ENCODE results near the gene PRR14. TPM values are rescaled to one million over a fixed set of nuclear protein-coding genes. Genes with fewer than 3 reads are reported as not detected.

Gene PRR14
- total RNA-seq, 1 donor from 2014 or later: 79.6 TPM

GRCh38 chr16:30667361-30667905 lies 16.7 kb downstream of the PRR14 start:
- H3K27ac Mint-ChIP-seq (ENCODE audit: unreplicated experiment): no peak overlapping the region
- H3K9me3 Mint-ChIP-seq (ENCODE audit: unreplicated experiment): peaks cover 2% of the 10 kb centered on the region
- TF ChIP-seq, protein P1, sequence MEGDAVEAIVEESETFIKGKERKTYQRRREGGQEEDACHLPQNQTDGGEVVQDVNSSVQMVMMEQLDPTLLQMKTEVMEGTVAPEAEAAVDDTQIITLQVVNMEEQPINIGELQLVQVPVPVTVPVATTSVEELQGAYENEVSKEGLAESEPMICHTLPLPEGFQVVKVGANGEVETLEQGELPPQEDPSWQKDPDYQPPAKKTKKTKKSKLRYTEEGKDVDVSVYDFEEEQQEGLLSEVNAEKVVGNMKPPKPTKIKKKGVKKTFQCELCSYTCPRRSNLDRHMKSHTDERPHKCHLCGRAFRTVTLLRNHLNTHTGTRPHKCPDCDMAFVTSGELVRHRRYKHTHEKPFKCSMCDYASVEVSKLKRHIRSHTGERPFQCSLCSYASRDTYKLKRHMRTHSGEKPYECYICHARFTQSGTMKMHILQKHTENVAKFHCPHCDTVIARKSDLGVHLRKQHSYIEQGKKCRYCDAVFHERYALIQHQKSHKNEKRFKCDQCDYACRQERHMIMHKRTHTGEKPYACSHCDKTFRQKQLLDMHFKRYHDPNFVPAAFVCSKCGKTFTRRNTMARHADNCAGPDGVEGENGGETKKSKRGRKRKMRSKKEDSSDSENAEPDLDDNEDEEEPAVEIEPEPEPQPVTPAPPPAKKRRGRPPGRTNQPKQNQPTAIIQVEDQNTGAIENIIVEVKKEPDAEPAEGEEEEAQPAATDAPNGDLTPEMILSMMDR (IDR thresholded peaks at IDR 0.05; ENCODE audit: partially characterized antibody, unreplicated experiment): no peak
- H3K36me3 Mint-ChIP-seq (ENCODE audit: unreplicated experiment): peaks cover 13% of the 10 kb centered on the region
- peaks cover 5% of the 10 kb centered on the region for H3K4me1 Mint-ChIP-seq (ENCODE audit: low read depth, unreplicated experiment)
- peaks cover 7% of the 10 kb centered on the region for H3K27me3 Mint-ChIP-seq (ENCODE audit: unreplicated experiment)
- no peak for DNase-seq
- H3K4me3 Mint-ChIP-seq (ENCODE audit: unreplicated experiment): no peak overlapping the region

DNA sequence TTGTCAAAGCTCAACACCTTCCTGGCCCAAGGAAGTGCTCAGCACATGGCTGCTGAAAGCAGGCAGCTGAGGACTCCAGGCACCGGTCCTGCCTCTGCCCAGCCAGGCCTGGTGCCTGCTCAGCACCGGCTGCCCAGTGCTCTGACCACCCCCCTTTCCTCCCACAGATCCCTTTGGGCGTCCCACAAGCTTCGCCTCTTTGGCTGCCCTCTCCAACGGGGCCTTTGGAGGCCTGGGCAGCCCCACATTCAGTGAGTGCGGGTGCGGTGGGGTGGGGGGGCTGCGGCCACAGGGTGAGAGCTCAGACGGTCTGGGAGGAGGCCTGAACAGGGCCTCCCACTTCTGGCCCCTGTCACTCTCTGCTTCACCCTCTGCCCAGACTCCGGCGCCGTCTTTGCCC lies 17.6 kb downstream of the PRR14 start:
- TF ChIP-seq, protein P1 (IDR thresholded peaks at IDR 0.05; ENCODE audit: partially characterized antibody, unreplicated experiment): no peak
- H3K36me3 Mint-ChIP-seq (ENCODE audit: unreplicated experiment): peaks cover 8% of the 10 kb centered on the region
- H3K27me3 Mint-ChIP-seq (ENCODE audit: unreplicated experiment): peaks cover 7% of the 10 kb centered on the region
- peaks cover under 1% of the 10 kb centered on the region for H3K4me1 Mint-ChIP-seq (ENCODE audit: low read depth, unreplicated experiment)
- H3K4me3 Mint-ChIP-seq (ENCODE audit: unreplicated experiment): no peak overlapping the region
- DNase-seq: no peak
- no peak overlapping the region for H3K27ac Mint-ChIP-seq (ENCODE audit: unreplicated experiment)
- no peaks in the 10 kb centered on the region for H3K9me3 Mint-ChIP-seq (ENCODE audit: unreplicated experiment)

GRCh38 chr16:30669026-30669902 lies 18.5 kb downstream of the PRR14 start:
- H3K27ac Mint-ChIP-seq (ENCODE audit: unreplicated experiment): no peak overlapping the region
- no peak for DNase-seq
- peaks cover 6% of the 10 kb centered on the region for H3K36me3 Mint-ChIP-seq (ENCODE audit: unreplicated experiment)
- H3K27me3 Mint-ChIP-seq (ENCODE audit: unreplicated experiment): peaks cover 12% of the 10 kb centered on the region
- TF ChIP-seq, protein P1 (IDR thresholded peaks at IDR 0.05; ENCODE audit: partially characterized antibody, unreplicated experiment): no peak
- no peaks in the 10 kb centered on the region for H3K9me3 Mint-ChIP-seq (ENCODE audit: unreplicated experiment)
- H3K4me1 Mint-ChIP-seq (ENCODE audit: low read depth, unreplicated experiment): no peaks in the 10 kb centered on the region
- no peak overlapping the region for H3K4me3 Mint-ChIP-seq (ENCODE audit: unreplicated experiment)

- Mint-ChIP-seq H3K9me3 (ENCODE audit: unreplicated experiment) (no peaks in the 10 kb centered on the region), H3K27me3 (ENCODE audit: unreplicated experiment) (peaks cover 13% of the 10 kb centered on the region), H3K27ac (ENCODE audit: unreplicated experiment) (no peak overlapping the region), H3K4me1 (ENCODE audit: low read depth, unreplicated experiment) (no peaks in the 10 kb centered on the region), H3K4me3 (ENCODE audit: unreplicated experiment) (no peak overlapping the region), H3K36me3 (ENCODE audit: unreplicated experiment) (peaks cover 6% of the 10 kb centered on the region)
- TF ChIP-seq, protein P1 (IDR thresholded peaks at IDR 0.05; ENCODE audit: partially characterized antibody, unreplicated experiment): no peak
- DNase-seq: no peak
These were observed 19.4 kb downstream of the PRR14 start for GRCh38 chr16:30669903-30670824.

All from glutamatergic neuron (in vitro differentiated cells).